HG02840 (cell line): Measurements from ENCODE around the gene FGF14.

Source experiments
- ATAC-seq: cut with Tn5 transposase; IDR thresholded peaks from one replicate; pipeline ENCODE4 v1.9.1; 2021; ENCODE audit warnings: mild to moderate bottlenecking, moderate library complexity, moderate number of reproducible peaks; ENCODE audit not compliant: unreplicated experiment, low FRiP score

FGF14 gene

DNA sequence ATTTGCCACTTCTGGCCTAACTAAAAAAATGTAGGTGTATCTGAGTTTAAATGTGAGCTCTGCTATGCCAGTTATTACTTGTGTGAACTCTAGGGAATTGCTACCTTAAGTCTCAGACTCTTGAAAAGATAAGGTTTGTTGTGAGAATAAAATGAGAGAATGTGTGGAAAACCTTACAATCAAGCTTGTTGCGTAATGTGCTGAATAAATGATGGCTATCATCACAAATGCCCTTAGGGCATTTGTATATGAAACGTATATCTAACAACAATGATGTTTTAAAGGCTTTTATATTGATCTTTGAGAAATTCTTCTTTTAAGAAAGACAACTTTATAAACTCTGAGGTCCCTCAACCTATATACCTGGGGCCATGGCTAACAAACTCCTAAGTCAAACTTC lies 564.6 kb downstream of the FGF14 start:
- ATAC-seq = no peak

DNA sequence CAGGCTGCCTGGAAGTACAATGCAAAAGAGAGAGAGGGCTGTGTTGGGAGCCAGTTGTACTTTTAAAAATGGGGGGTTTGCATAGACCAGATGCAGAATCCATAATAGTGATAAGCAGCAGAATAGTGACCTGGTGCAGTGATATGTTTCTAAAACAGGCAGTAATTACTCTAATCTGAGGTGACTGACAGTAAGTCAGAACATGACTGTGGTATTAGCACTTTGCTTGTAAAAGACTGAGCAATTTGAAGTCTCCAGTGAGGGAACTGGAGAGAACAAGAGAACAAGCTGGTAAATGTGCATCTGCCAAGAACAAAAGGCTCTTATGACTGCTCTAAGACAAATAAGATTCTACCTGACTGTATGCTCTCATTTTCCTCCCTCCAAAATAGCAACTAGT lies 565.9 kb downstream of the FGF14 start:
- no peak for ATAC-seq

DNA sequence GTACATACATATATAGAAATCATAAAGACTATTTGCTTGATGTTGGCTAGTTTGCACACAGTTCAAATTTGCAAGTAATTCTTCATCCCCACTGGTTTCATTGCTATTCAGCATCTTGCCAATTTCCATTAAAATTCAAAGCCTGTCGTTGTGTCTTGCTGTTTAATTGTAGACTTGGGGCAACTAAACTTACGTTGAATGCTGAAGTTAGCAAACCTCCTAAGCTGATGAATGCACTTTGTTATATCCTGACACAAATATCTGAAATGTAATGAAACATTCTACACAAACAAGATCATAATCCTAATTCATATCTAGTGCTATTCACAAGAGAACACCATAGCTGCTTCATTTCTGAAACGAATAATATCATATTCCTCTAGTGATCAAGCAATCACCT lies 568.2 kb downstream of the FGF14 start:
- ATAC-seq = no peak

DNA sequence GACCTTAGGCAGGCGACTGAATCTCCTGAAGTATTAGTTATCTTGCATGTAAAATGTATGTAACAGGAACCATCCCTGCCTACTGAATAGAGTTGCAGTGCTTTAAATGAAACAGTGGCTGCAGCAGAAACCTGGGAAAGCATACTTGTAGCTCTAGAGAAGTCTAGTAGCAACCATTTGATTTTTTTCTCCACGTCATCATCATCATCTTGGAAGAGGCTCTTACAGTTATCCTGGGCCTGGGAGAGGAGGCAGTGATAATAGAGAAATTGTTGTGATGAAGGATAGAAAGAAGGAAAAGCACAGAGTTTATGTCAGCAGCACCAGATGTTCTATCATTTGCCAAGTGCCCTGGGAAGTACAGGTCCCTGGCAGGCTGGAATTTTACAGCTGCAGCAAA lies 571.8 kb downstream of the FGF14 start:
- ATAC-seq = no peak

DNA sequence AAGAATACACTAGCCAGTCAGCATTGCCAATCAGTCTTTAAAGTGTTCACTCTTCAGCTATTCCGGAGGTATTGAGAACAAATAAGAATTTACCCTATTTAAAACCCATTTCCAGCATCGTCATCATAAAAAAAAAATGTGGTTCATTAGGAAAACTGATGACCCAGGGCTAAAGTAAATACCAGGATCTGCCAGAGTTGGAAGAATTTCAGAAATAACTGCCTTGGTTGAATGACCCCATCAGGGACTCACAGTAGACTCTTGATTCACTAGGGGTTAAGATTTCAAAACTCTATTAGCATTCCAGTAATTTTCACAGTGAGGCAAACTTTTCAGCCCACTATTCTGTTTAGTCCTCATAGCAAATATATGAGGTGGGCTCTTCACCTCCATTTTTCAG lies 572.4 kb downstream of the FGF14 start:
- ATAC-seq = no peak

DNA sequence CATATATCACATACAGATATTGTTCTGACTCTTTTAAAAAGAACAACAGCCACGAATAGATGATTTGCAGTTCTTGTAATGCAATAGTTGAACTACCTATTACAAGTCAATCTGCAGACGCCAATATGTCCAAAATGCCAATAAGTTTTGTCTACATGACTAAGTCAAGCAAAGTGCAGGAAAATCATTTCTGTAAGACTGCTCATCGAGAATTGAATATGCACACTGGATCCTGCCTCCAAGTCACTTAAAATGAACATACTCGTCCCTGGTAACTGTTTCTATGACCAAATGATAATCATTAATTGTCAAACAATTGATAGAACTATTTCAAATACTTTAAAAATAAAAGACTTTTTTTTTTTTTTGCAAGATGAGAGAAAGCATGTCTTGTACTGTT lies 573.7 kb downstream of the FGF14 start:
- no peak for ATAC-seq

DNA sequence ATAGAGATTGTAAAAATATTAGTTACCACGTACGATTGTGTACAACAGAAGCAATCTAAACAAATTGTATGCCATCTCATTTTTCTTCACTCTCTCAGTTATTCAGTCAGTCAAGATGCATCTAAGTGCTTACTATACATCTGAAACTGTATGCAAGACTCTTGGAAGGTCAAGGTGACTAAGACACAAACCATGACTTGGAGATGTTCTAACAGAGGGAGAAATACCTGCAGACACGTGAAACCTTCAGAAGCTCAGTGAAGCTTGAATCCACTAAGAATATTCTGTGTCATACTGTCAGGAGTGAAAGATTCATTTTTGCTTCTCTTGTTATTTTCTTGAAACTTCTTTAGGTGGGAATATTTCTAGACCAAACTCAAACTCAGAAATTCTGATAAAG lies 584.0 kb downstream of the FGF14 start:
- ATAC-seq = no peak

DNA sequence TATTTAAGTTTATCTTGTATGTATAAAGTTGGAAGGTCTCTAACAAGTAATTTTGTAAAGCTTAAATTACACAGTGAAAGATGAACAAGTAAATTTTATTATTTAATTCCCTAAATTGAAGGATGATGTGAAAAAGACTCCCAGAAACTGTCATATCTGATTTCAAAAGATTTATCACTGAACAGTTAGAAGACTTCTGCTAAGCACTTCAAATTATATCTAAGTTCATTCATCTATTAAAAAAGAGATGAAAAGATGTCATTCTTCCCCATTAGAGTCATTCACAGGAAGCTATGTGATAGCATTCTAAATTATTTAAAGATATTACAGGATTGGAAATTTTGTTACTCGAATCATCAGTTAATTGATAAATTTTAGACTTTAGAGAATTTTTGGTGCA lies 590.0 kb downstream of the FGF14 start:
- no peak for ATAC-seq

DNA sequence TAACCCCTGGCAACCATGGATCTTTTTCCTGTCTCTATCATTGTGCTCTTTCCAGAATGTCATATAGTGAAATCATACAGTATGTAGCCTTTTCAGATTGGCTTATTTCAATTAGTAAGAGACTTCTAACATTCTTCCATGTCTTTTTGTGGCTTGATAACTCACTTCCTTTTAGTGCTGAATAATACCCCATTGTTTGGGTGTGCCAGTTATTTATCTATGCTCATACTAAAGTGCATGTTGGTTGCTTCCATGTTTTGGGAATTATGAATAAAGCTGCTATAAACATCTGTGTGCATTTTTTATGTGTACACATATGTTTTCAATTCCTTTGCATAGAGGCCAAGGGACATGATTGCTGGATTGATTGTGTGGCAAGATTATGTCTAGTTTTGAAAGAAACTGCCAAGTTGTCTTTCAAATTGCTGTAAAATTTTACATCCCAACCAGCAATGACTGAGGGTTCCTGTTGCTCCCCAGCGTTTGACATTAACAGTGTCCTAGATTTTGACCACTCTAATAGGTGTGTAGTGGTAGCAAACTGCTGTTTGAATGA lies 590.5 kb downstream of the FGF14 start:
- no peak for ATAC-seq

DNA sequence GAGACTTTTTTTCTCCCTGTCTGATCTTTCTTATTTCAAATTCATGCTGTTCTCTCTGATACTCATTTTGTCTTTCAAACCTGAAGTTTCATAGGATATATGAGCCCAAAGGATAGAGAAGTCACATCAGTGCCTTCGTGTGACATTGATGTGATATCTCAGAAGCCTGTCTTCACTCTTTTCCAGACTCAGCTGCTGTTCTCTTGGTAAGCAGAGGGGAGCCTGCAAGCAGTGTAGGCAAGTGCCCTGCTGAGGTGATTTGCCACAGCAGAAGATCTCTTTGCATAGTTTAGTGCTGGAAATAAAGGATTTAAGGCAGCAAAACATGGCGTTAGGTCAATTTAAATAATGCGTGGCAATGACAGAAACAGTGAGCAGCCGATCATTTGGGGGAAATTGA lies 602.7 kb downstream of the FGF14 start:
- ATAC-seq = no peak

DNA sequence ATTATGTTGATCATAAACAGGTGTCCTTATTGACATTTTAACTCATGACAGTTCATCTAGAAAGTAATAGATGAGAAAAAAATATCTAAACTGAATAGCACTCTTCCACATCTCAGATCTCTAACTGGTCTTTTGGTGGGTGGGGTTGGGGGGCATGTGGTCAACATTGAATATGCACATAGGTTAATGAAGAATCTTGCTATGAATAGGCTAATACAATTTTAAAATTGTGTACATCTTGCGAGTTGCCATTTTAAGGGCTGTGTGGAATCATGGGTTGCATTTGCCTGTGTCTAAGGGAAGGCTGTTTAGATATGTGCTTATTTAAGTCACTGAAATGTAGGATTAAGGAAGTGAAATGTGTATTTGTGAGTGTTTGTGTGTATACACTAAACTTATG lies 603.4 kb downstream of the FGF14 start:
- ATAC-seq = no peak

DNA sequence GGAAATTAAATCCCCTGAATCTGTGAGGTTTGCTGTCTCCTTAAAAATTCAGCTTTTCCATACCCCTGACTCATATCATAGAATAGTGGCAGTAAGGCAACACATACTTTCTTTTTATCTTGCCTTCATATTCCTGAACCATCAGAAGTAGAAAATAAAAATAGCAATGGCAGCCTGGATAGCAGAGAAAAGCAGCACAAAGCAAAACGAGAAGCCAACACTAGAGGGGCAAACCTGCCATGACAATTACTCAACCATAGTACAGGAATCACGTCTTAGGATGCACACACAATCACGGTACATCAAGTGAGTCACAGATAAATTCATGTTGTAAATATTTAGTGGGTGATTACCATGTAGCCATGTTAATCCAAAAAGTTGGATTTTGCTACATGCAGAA lies 606.4 kb downstream of the FGF14 start:
- ATAC-seq = no peak

DNA sequence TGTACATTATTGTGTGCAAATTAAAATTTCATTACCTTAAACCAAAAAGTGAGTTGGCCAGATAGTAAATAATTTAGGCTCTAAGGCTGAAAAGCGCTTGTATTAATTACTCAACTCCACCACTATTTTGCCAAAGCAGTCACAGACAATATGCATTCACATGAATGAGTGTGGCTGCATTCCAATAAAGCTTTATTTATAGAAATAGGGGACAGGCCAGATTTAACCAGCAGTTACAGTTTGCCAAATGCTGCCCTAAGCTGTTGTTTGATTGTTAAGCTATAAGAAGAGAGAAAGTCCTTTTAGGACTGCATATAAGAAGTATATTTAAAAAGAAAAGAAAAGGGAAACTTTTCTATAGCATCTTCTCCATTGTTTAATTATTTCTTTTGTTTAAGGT lies 606.8 kb downstream of the FGF14 start:
- ATAC-seq = no peak

DNA sequence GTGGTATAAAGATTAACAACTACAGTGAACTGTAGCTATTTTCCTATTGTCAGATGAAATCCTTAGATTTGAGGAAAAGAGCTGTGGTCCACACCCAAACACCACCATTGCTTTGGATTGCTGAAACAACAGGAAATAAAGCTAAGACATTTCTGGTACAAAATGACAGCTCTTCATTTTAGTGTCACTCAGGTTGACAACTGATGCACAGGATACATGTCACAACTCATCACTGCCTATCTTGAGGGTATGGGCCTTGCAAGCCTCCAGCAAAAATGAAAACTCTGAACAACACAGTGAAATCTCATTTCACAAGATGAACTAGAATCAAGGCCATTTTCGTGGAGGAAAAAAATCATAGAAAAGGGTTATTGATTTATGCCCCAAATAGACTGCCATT lies 609.7 kb downstream of the FGF14 start:
- no peak for ATAC-seq

DNA sequence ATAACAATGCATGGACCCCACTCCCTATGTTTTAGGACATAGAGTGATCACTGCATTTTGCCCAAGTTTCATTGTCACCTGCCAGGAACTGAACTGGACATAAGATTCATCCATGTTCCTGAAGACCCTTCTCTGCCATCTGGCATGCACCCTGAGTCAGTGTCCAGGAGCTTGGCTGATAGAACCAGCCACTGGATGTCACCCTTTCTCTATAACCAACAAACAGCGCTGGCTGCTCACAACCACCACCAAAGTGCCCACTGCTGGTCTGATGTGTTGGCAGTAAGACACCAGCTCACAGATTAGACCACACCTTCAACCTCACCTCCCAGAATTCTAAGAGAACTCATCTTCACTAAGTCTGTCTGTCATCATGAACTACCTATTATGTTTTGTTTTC lies 616.0 kb downstream of the FGF14 start:
- ATAC-seq = no peak

DNA sequence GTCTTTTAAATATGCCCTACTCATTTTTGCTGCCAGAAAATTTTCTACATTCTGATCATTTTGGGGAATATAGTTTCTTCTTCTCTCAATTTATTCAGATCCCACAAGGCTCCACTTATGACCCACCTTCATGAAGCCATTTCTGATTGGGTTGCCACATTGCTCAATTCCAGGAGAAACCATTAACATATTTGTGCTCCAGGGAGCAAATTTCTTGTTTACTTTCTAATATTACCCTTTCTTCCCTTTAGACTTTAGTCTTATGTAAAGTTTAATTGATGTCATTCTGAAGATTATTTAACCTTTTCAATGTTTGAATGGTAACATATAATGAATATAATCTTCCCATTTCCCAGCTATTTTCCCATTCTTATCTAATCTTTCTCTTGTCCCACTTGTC lies 617.5 kb downstream of the FGF14 start:
- ATAC-seq = no peak

DNA sequence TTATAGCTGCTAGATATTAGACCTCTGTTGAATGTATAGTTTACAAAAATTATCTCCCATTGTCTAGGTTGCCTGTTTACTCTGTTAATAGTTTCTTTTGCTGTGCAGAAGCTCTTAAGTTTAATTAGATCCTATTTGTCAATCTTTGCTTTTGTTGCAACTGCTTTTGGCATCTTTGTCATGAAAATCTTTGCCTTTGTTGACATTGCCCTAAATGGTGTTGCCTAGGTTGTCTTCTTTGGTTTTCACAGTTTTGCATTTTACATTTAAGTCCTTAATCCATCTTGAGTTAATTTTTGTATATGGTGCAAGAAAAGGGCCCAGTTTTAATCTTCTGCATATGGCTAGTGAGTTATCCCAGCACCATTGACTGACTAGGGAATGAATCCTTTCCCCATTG lies 618.3 kb downstream of the FGF14 start:
- ATAC-seq = no peak

DNA sequence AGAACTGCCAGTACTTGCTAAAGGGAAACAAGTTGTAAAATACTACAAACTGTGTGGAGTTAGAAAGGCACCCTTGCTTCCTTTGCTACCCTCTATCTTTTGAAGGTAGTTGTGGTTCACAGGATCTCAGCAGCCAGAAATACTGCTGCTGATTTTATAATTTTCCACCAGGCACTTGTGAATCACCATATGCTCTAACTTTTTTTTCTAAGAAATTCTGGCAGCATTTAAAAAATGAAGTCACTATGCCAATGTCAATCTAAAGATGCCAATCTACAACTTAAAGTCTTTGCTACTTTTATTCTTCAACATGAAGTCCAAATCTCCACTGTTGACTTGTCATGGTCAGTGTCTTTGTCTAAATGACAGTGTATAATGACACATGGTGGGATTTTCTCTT lies 621.6 kb downstream of the FGF14 start:
- ATAC-seq = no peak

DNA sequence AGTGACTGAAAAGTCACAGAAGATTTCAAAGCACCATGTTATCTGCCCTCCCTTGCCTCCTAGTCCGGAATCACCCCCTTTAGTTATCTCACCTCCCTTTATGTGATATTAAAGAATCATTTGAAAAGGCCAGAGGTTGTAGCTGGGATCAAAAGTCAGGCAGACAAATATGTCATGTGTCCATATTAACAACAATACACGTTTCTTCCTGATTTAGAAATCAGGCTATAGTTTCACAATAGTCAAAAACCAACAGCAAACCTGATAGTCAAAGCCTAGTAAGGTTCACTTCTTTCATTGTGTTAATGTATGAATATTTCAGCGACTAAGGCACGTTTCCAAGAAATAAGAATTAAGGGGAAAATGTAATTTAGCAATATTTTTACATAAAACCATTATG lies 622.7 kb downstream of the FGF14 start:
- no peak for ATAC-seq

DNA sequence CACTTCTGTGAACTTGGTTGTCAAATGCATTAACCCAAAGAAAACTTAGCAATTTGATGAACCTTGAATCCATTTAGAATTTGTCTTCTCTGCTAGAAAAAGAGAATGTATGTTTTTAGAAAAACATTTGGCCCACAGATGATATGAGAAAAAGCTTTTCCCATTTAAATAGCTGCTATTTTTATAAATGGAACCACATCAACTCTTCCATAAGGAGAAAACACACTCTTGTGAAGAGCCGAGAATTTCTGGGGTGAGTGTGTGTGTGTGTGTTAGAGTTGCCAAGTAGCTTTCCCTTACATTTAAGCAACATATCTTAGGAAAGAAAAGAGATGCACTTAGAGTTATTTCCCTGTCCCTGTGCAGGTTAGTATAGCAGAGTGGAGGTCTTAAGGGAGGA lies 626.6 kb downstream of the FGF14 start:
- ATAC-seq = no peak

DNA sequence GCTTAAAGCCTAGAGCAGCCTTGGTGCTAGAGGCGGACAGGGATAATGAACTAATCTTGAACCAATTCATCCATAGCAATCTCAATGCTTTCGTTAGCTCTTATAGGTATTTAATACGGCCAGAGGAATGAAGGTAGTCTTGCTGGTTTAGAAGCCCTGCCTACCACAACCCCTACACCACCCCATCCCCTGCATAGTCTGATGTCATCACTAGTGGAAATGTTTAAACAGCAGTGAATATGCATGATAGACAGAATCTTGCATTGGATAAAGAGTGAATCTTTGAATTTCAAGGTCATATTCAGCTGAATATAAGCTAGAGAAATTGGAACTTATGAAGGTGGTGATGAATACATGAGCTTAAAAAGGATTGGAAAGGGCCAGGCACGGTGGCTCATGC lies 627.5 kb downstream of the FGF14 start:
- ATAC-seq = no peak

DNA sequence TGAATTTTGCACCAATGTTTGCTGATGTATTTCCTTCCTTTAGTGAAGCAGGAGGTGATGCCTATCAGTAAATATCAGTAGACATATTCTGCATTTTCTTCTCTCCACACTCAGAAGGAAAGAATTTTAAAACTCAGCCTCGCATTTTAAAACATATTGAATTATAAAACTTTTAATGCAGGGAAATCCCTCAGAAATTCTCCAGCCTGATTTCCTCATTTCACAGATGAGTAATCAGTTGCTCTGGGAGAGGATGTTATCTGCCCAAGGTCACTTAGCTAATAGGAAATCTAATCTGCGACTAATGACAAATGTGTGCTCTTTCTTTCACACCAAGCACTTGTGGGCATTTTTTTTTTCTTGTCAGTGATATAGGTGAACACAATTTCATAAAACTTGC lies 628.8 kb downstream of the FGF14 start:
- ATAC-seq = no peak

DNA sequence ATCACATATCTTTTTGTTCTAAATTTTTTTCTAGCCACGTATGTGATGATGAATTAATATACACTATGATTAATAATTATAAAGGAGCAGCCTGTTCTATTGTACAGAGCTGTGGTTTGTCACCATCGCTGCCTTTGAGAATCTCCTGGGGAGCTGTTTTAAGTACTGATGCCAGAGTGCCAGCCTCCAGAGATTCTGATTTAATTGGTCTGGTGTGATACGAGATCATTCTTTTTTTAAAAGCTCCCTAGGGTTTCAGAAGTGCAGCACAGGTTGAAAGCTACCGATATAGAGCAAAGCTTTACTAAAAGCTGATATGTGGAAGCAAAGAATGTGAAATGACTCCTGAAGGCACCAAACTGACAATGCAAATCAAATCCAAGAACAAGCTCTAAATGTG lies 634.7 kb downstream of the FGF14 start:
- no peak for ATAC-seq
